Measurements from ENCODE around the gene GIPR.
"Not testable (repeated sequence)": the region's sequence is repeated elsewhere in the genome, so short reads cannot be mapped to it uniquely, and the experiment has no call there.

GRCh38 chr19:45728683-45729082 lies 60.7 kb downstream of the GIPR start:
- TF ChIP-seq CTCF (conservative IDR thresholded peaks at IDR 0.05; ENCODE audit: low read depth, low read length); EZH2 (IDR thresholded peaks at IDR 0.05; ENCODE audit: low read length, unreplicated experiment): not testable (repeated sequence)

All from PC-3 (cell line).